C4-2B (cell line): ENCODE results near the gene PTPRM.

Source experiments
- CTCF ChIP-seq: fragments of 450-650 bp; conservative IDR thresholded peaks from 2 replicates; pipeline ENCODE4 v1.5.1; 2017; ENCODE audit warnings: mild to moderate bottlenecking
- ZFX ChIP-seq: fragments of 450-650 bp; IDR thresholded peaks from 2 replicates; pipeline ENCODE4 v1.6.1; 2017

GRCh38 chr18:8004792-8005191, 437.7 kb downstream of the PTPRM start:
- TF ChIP-seq CTCF (no peak), ZFX (no peak)
